IMR-90 (cell line): Measurements from ENCODE around the gene EEPD1. TPM values are rescaled to one million over a fixed set of nuclear protein-coding genes. Genes with fewer than 3 reads are reported as not detected.

ENCODE experiments used
- ATAC-seq: fragments of 200-7000 bp; cut with Tn5 transposase; 2 replicates; pipeline ENCODE4 v1.9.1; 2020; ENCODE audit warnings: low read depth, mild to moderate bottlenecking, moderate library complexity
- BruUV-seq: library from RNA; stranded (reverse); fragments of 400-500 nt; replicated peaks from 2 replicates; lab custom pipeline; 2021; lab: Mats Ljungman, UMichigan
- CTCF ChIA-PET: fragments of 300-600 bp; formaldehyde crosslinking; extraction: SDS; loops from one replicate; lab custom pipeline; 2021; ENCODE audit warnings: antibody characterized with exemption; lab: Yijun Ruan, JAX
- POLR2A ChIA-PET: fragments of 300-600 bp; sonication (Branson Sonifier 250); formaldehyde crosslinking; loops from one replicate; lab custom pipeline; 2022; ENCODE audit warnings: antibody characterized with exemption; ENCODE audit not compliant: unreplicated experiment; lab: Charles Lee
- DNase-seq: peaks from one replicate; pipeline ENCODE4 v3.0.0; 2013
- H2AFZ ChIP-seq: replicated peaks from 2 replicates; pipeline ENCODE3; 2013; ENCODE audit warnings: low read length, mild to moderate bottlenecking; ENCODE audit not compliant: poor library complexity
- H2AK5ac ChIP-seq: 2 replicates; pipeline ENCODE4 v1.6.1; 2013; ENCODE audit warnings: low read depth, low read length, inconsistent platforms
- H2AK9ac ChIP-seq: replicated peaks from 2 replicates; pipeline ENCODE3; 2013; ENCODE audit warnings: mild to moderate bottlenecking, low read depth, low read length, moderate library complexity; ENCODE audit not compliant: poor library complexity
- H2BK120ac ChIP-seq: 2 replicates; pipeline ENCODE4 v1.6.1; 2013; ENCODE audit warnings: low read depth, low read length, inconsistent platforms
- H2BK15ac ChIP-seq: 3 replicates; pipeline ENCODE4 v1.6.1; 2013; ENCODE audit warnings: low read depth, low read length, inconsistent platforms
- H2BK20ac ChIP-seq: 2 replicates; pipeline ENCODE4 v1.6.1; 2013; ENCODE audit warnings: low read depth, mild to moderate bottlenecking, inconsistent platforms, low read length, moderate library complexity
- H2BK5ac ChIP-seq: 2 replicates; pipeline ENCODE4 v1.6.1; 2013; ENCODE audit warnings: mild to moderate bottlenecking, low read depth, low read length, inconsistent platforms; ENCODE audit not compliant: poor library complexity, severe bottlenecking
- H3K14ac ChIP-seq: replicated peaks from 2 replicates; pipeline ENCODE4 v1.6.1; 2013; ENCODE audit warnings: low read depth, low read length, inconsistent platforms
- H3K18ac ChIP-seq: 2 replicates; pipeline ENCODE4 v1.6.1; 2013; ENCODE audit warnings: low read depth, low read length, control low read depth
- H3K23ac ChIP-seq: 2 replicates; pipeline ENCODE4 v1.6.1; 2013; ENCODE audit warnings: low read depth, low read length, inconsistent platforms
- H3K27ac ChIP-seq: 2 replicates; pipeline ENCODE4 v1.5.1; 2013; ENCODE audit warnings: mild to moderate bottlenecking, control low read depth, low read length; ENCODE audit not compliant: insufficient read depth
- H3K27me3 ChIP-seq: 2 replicates; pipeline ENCODE4 v1.6.1; 2013; ENCODE audit warnings: low read length; ENCODE audit not compliant: control insufficient read depth, insufficient read depth
- H3K36me3 ChIP-seq: 2 replicates; pipeline ENCODE4 v1.6.1; 2013; ENCODE audit warnings: low read length, mixed read lengths; ENCODE audit not compliant: control insufficient read depth, insufficient read depth
- H3K4ac ChIP-seq: 2 replicates; pipeline ENCODE4 v1.6.1; 2013; ENCODE audit warnings: low read depth, low read length, inconsistent platforms
- H3K4me1 ChIP-seq: 2 replicates; pipeline ENCODE4 v1.6.1; 2013; ENCODE audit warnings: low read length, mixed read lengths; ENCODE audit not compliant: control insufficient read depth, insufficient read depth
- H3K4me2 ChIP-seq: 2 replicates; pipeline ENCODE4 v1.6.1; 2013; ENCODE audit warnings: low read depth, mild to moderate bottlenecking, control low read depth, low read length, moderate library complexity
- H3K4me3 ChIP-seq: 2 replicates; pipeline ENCODE4 v1.5.1; 2013; ENCODE audit warnings: low read depth, mild to moderate bottlenecking, control low read depth, low read length, moderate library complexity; ENCODE audit not compliant: insufficient read depth
- H3K56ac ChIP-seq: 2 replicates; pipeline ENCODE4 v1.6.1; 2013; ENCODE audit warnings: low read length, inconsistent platforms; ENCODE audit not compliant: insufficient read depth; ENCODE audit errors: extremely low read depth
- H3K79me1 ChIP-seq, 2 experiments: 2 replicates each; pipeline ENCODE4 v1.6.1; 2013; ENCODE audit warnings: low read length in 2 of 2, inconsistent platforms in 1 of 2, low read depth in 1 of 2
- H3K9ac ChIP-seq: 2 replicates; pipeline ENCODE4 v1.6.1; 2013; ENCODE audit warnings: low read depth, low read length, control low read depth
- H3K9me1 ChIP-seq: 2 replicates; pipeline ENCODE4 v1.6.1; 2013; ENCODE audit warnings: low read length, inconsistent platforms; ENCODE audit not compliant: insufficient read depth
- H3K9me3 ChIP-seq: 2 replicates; pipeline ENCODE4 v1.6.1; 2013; ENCODE audit warnings: low read length; ENCODE audit not compliant: control insufficient read depth, insufficient read depth
- H4K20me1 ChIP-seq: 2 replicates; pipeline ENCODE4 v1.6.1; 2013; ENCODE audit warnings: low read length, inconsistent platforms; ENCODE audit not compliant: insufficient read depth
- H4K5ac ChIP-seq: 2 replicates; pipeline ENCODE4 v1.6.1; 2013; ENCODE audit warnings: mild to moderate bottlenecking, low read depth, low read length, control low read depth
- H4K8ac ChIP-seq, 2 experiments: 2 replicates each; pipeline ENCODE4 v1.6.1; 2013; ENCODE audit warnings: low read depth in 2 of 2, low read length in 2 of 2, control low read depth in 1 of 2, inconsistent platforms in 1 of 2
- H4K91ac ChIP-seq: 2 replicates; pipeline ENCODE4 v1.6.1; 2013; ENCODE audit warnings: low read depth, low read length, inconsistent platforms; ENCODE audit not compliant: insufficient read depth
- BHLHE40 ChIP-seq: fragments of 150-350 bp; IDR thresholded peaks from 2 replicates; pipeline ENCODE4 v1.6.1; 2016; ENCODE audit warnings: mild to moderate bottlenecking, low read depth, low read length
- CEBPB ChIP-seq: IDR thresholded peaks from 2 replicates; pipeline ENCODE4 v1.6.1; 2012; ENCODE audit warnings: low read depth, low read length, improper control_type of control experiment
- CHD1 ChIP-seq: IDR thresholded peaks from 2 replicates; pipeline ENCODE4 v1.6.1; 2012; ENCODE audit warnings: low read depth, low read length, improper control_type of control experiment
- CTCF ChIP-seq: conservative IDR thresholded peaks from 2 replicates; pipeline ENCODE4 v1.5.1; 2012; ENCODE audit warnings: mild to moderate bottlenecking, low read depth, low read length, improper control_type of control experiment
- ELK1 ChIP-seq: fragments of 150-350 bp; IDR thresholded peaks from 2 replicates; pipeline ENCODE4 v1.6.1; 2016; ENCODE audit warnings: low read depth, mild to moderate bottlenecking, low read length, moderate library complexity, borderline replicate concordance
- FOS ChIP-seq: fragments of 150-350 bp; IDR thresholded peaks from 2 replicates; pipeline ENCODE4 v1.6.1; 2016; ENCODE audit warnings: low read depth, low read length
- MAFK ChIP-seq: IDR thresholded peaks from 2 replicates; pipeline ENCODE4 v1.6.1; 2012; ENCODE audit warnings: low read depth, low read length, improper control_type of control experiment
- MAZ ChIP-seq: IDR thresholded peaks from 2 replicates; pipeline ENCODE4 v1.6.1; 2012; ENCODE audit warnings: low read depth, mild to moderate bottlenecking, low read length, improper control_type of control experiment, moderate library complexity, borderline replicate concordance
- MXI1 ChIP-seq: IDR thresholded peaks from 2 replicates; pipeline ENCODE4 v1.6.1; 2012; ENCODE audit warnings: low read depth, mild to moderate bottlenecking, low read length, moderate library complexity, borderline replicate concordance
- NFE2L2 ChIP-seq: fragments of 150-350 bp; IDR thresholded peaks from 2 replicates; pipeline ENCODE4 v1.6.1; 2016; ENCODE audit warnings: low read depth, mild to moderate bottlenecking, low read length
- POLR2A ChIP-seq: IDR thresholded peaks from 2 replicates; pipeline ENCODE4 v1.6.1; 2012; ENCODE audit warnings: mild to moderate bottlenecking, low read depth, low read length
- RAD21 ChIP-seq: IDR thresholded peaks from 2 replicates; pipeline ENCODE4 v1.6.1; 2012; ENCODE audit warnings: low read length, improper control_type of control experiment
- RCOR1 ChIP-seq: IDR thresholded peaks from 2 replicates; pipeline ENCODE4 v1.6.1; 2012; ENCODE audit warnings: mild to moderate bottlenecking, low read length, improper control_type of control experiment; ENCODE audit not compliant: insufficient replicate concordance
- RFX5 ChIP-seq: IDR thresholded peaks from 2 replicates; pipeline ENCODE4 v1.8.0; 2012; ENCODE audit warnings: low read depth, mild to moderate bottlenecking, low read length, moderate library complexity
- SMC3 ChIP-seq: fragments of 150-350 bp; IDR thresholded peaks from 2 replicates; pipeline ENCODE4 v1.6.1; 2016; ENCODE audit warnings: low read depth, mild to moderate bottlenecking, antibody characterized with exemption, low read length, moderate library complexity
- USF2 ChIP-seq: fragments of 150-350 bp; IDR thresholded peaks from 2 replicates; pipeline ENCODE4 v1.6.1; 2017; ENCODE audit warnings: mild to moderate bottlenecking, antibody characterized with exemption, low read length, low read depth
- dilution Hi-C: fragments of 300-500 bp; cut with HindIII; formaldehyde crosslinking; loops from one replicate; pipeline ENCODE4 v1.14.3; 2018; ENCODE audit warnings: low sequenced_read_pairs; ENCODE audit not compliant: unreplicated experiment
- in situ Hi-C: fragments of 300-500 bp; cut with MboI; formaldehyde crosslinking; loops from 3 replicates; pipeline ENCODE4 v1.14.3; 2019; ENCODE audit warnings: low sequenced_read_pairs, inconsistent platforms, mixed read lengths
- intact Hi-C: fragments of 100-400 bp; cut with micrococcal nuclease; formaldehyde crosslinking; loops from 2 replicates; pipeline ENCODE4 v1.10.0; 2022
- polyA plus RNA-seq, 3 experiments: library from polyadenylated mRNA; depleted of rRNA; stranded (reverse); fragments of >200 nt; gene quantifications; 2 replicates each; pipeline ENCODE4 v1.2.3, GENCODE V29; 2012; ENCODE audit warnings: low replicate concordance in 1 of 3
- total RNA-seq: library from RNA; depleted of rRNA; stranded (reverse); fragments of >200 nt; gene quantifications from 2 replicates; pipeline ENCODE4 v1.2.3, GENCODE V29; 2012

Gene EEPD1
- total and polyA plus RNA-seq, 2 of the 4 experiments (the other 2 are of a cell fraction), result 7.3 to 15.2 TPM

- peaks cover 30% of the 10 kb centered on the region for H3K27me3 ChIP-seq
- dilution Hi-C loops, result no loop called here
- H2BK20ac ChIP-seq, result no peak overlapping the region
- no peak overlapping the region for H3K23ac ChIP-seq
- no peaks in the 10 kb centered on the region for H3K4me1 ChIP-seq
- no peak overlapping the region for H2AK5ac ChIP-seq
- no peaks in the 10 kb centered on the region for H3K9me1 ChIP-seq
- no peak overlapping the region for H4K5ac ChIP-seq
- H3K14ac ChIP-seq, result no peak overlapping the region
- no peak overlapping the region for H3K27ac ChIP-seq
- DNase-seq (no peak), ATAC-seq (no peak)
- no peak overlapping the region for H2BK15ac ChIP-seq
- no peak overlapping the region for H2AK9ac ChIP-seq
- no peak overlapping the region for H3K56ac ChIP-seq
- intact Hi-C loops, result no loop called here
- no peak overlapping the region for H4K8ac ChIP-seq
- no peak overlapping the region for H3K9ac ChIP-seq
- ChIA-PET POLR2A (no interaction called here), CTCF (no interaction called here)
- H3K4me3 ChIP-seq, result no peak overlapping the region
- no peak overlapping the region for H4K91ac ChIP-seq
- BruUV-seq, result no TSS peak
- H2AFZ ChIP-seq, result no peak overlapping the region
- no peaks in the 10 kb centered on the region for H3K36me3 ChIP-seq
- H2BK5ac ChIP-seq, result no peak overlapping the region
- peaks cover 3% of the 10 kb centered on the region for H3K9me3 ChIP-seq
- no peak overlapping the region for H3K18ac ChIP-seq
- no peak for TF ChIP-seq RAD21
- no peak for TF ChIP-seq RFX5
- TF ChIP-seq NFE2L2, result no peak
- no peak for TF ChIP-seq MAZ
- TF ChIP-seq FOS, result no peak
- no peak for TF ChIP-seq POLR2A
- TF ChIP-seq MAFK, result no peak
- TF ChIP-seq CTCF, result no peak
- no peak for TF ChIP-seq USF2
- TF ChIP-seq ELK1, result no peak
- TF ChIP-seq MXI1, result no peak
- TF ChIP-seq BHLHE40, result no peak
- TF ChIP-seq CEBPB, result no peak
- no peak for TF ChIP-seq CHD1
- TF ChIP-seq SMC3, result no peak
- no peak for TF ChIP-seq RCOR1
- H3K4me2 ChIP-seq, result no peak overlapping the region
- no peak overlapping the region for H3K4ac ChIP-seq
- H2BK120ac ChIP-seq, result no peak overlapping the region
- in situ Hi-C loops, result no loop called here
- H4K20me1 ChIP-seq, result no peaks in the 10 kb centered on the region
- no peaks in the 10 kb centered on the region for H3K79me1 ChIP-seq
These were observed 15.8 kb upstream of the EEPD1 start for GRCh38 chr7:36137258-36137657.
